Activated CD8-positive, alpha-beta T cell treated with anti-CD3 and anti-CD28 coated beads for 36 hours (primary cell): Measurements from ENCODE around the gene PLS3. TPM values are rescaled to one million over a fixed set of nuclear protein-coding genes. Genes with fewer than 3 reads are reported as not detected.

ENCODE experiments used
- ATAC-seq: fragments of 200-7000 bp; cut with Tn5 transposase; one replicate; pipeline ENCODE4 v1.10.0; 2021; ENCODE audit warnings: mild to moderate bottlenecking, moderate library complexity
- CTCF ChIA-PET: fragments of 350-600 bp; sonication (Branson Sonifier 250); formaldehyde crosslinking; loops from one replicate; lab custom pipeline; 2021; ENCODE audit warnings: antibody characterized with exemption; lab: Charles Lee
- POLR2A ChIA-PET: fragments of 350-600 bp; sonication (Branson Sonifier 250); formaldehyde crosslinking; loops from one replicate; lab custom pipeline; 2021; ENCODE audit warnings: antibody characterized with exemption; lab: Charles Lee
- DNase-seq: peaks from one replicate; pipeline ENCODE4 v3.0.0-alpha.2; 2020
- H3K27ac Mint-ChIP-seq: one replicate; pipeline ENCODE4 v1.8.0; 2021; ENCODE audit warnings: mild to moderate bottlenecking, mixed read lengths
- H3K27me3 Mint-ChIP-seq: one replicate; pipeline ENCODE4 v1.8.0; 2021; ENCODE audit warnings: mixed read lengths
- H3K36me3 Mint-ChIP-seq: one replicate; pipeline ENCODE4 v1.8.0; 2021; ENCODE audit warnings: low read depth, mixed read lengths
- H3K4me1 Mint-ChIP-seq: one replicate; pipeline ENCODE4 v1.8.0; 2021; ENCODE audit warnings: low read depth, mixed read lengths
- H3K4me3 Mint-ChIP-seq: one replicate; pipeline ENCODE4 v1.8.0; 2021; ENCODE audit warnings: mild to moderate bottlenecking, moderate library complexity, mixed read lengths
- H3K9me3 Mint-ChIP-seq: one replicate; pipeline ENCODE4 v1.8.0; 2021; ENCODE audit warnings: mixed read lengths
- CTCF ChIP-seq: fragments of 200-600 bp; IDR thresholded peaks from one replicate; pipeline ENCODE4 v1.8.0; 2022; ENCODE audit warnings: antibody characterized with exemption, mild to moderate bottlenecking
- intact Hi-C: fragments of 100-400 bp; cut with micrococcal nuclease; formaldehyde crosslinking; loops from one replicate; pipeline ENCODE4 v1.10.0; 2022
- total RNA-seq, 2 experiments: library from RNA; stranded (reverse); gene quantifications; one replicate each; pipeline ENCODE4 v1.2.3, GENCODE V29; 2021

Gene PLS3
- total RNA-seq, 2 experiments from 2014 or later = 2.0 to 2.2 TPM

- ATAC-seq (no peak), DNase-seq (no peak)
- no peak overlapping the region for H3K4me3 Mint-ChIP-seq
- H3K27me3 Mint-ChIP-seq = no peaks in the 10 kb centered on the region
- intact Hi-C loops = no loop called here
- POLR2A ChIA-PET = interaction anchor here (0.6 kb wide), 1 partner anchor 235 kb away, joined by 4 read pairs; no protein-coding TSS in a partner anchor
- H3K27ac Mint-ChIP-seq = no peak overlapping the region
- no peak for TF ChIP-seq CTCF
- H3K36me3 Mint-ChIP-seq = no peaks in the 10 kb centered on the region
- H3K9me3 Mint-ChIP-seq = no peaks in the 10 kb centered on the region
- CTCF ChIA-PET = interaction anchor here (0.9 kb wide), 1 partner anchor 53 kb away, joined by 3 read pairs; no protein-coding TSS in a partner anchor
- H3K4me1 Mint-ChIP-seq = no peaks in the 10 kb centered on the region
Observed at GRCh38 chrX:115696039-115696438, 135.1 kb downstream of the PLS3 start.

GRCh38 chrX:115696939-115697338 is 136.0 kb downstream of the PLS3 start:
- no peak for DNase-seq

GRCh38 chrX:115697806-115698205 is 136.8 kb downstream of the PLS3 start:
- no peak for TF ChIP-seq CTCF
- DNase-seq (no peak), ATAC-seq (no peak)
- CTCF ChIA-PET = no interaction called here
- H3K9me3 Mint-ChIP-seq = no peaks in the 10 kb centered on the region
- no peaks in the 10 kb centered on the region for H3K36me3 Mint-ChIP-seq
- no peak overlapping the region for H3K27ac Mint-ChIP-seq
- H3K4me1 Mint-ChIP-seq = no peaks in the 10 kb centered on the region
- H3K27me3 Mint-ChIP-seq = no peaks in the 10 kb centered on the region
- POLR2A ChIA-PET = interaction anchor here (0.6 kb wide), 1 partner anchor 187 kb away, joined by 3 read pairs; no protein-coding TSS in a partner anchor
- H3K4me3 Mint-ChIP-seq = no peak overlapping the region
- intact Hi-C loops = no loop called here

More at GRCh38 chrX:115696939-115697338, 136.0 kb downstream of the PLS3 start:
- H3K4me3 Mint-ChIP-seq = no peak overlapping the region
- ChIA-PET CTCF (interaction anchor here (0.9 kb wide), 1 partner anchor 54 kb away, joined by 3 read pairs; no protein-coding TSS in a partner anchor), POLR2A (interaction anchor here (0.6 kb wide), 1 partner anchor 236 kb away, joined by 4 read pairs; no protein-coding TSS in a partner anchor)
- H3K9me3 Mint-ChIP-seq = no peaks in the 10 kb centered on the region
- ATAC-seq = no peak
- H3K4me1 Mint-ChIP-seq = no peaks in the 10 kb centered on the region
- intact Hi-C loops = no loop called here
- no peaks in the 10 kb centered on the region for H3K36me3 Mint-ChIP-seq
- H3K27ac Mint-ChIP-seq = no peak overlapping the region
- no peak for TF ChIP-seq CTCF
- H3K27me3 Mint-ChIP-seq = no peaks in the 10 kb centered on the region
